Stimulated activated naive CD8-positive, alpha-beta T cell treated with anti-CD3 and anti-CD28 coated beads, Interleukin-15, amount 100 ng/mL, for 72 hours (primary cell): ENCODE data around the gene E4F1.
"Not testable (repeated sequence)": the region's sequence is repeated elsewhere in the genome, so short reads cannot be mapped to it uniquely, and the experiment has no call there.

Experiments used
- ATAC-seq: fragments of 150-1000 bp; cut with Tn5 transposase; 2 replicates; pipeline ENCODE4 v1.10.0; 2021; ENCODE audit warnings: mild to moderate bottlenecking, moderate library complexity
- DNase-seq, 2 donors: peaks; one replicate each; pipeline ENCODE4 v3.0.0; 2021 to 2022
- H3K27ac Mint-ChIP-seq, 2 donors: one replicate each; pipeline ENCODE4 v1.8.0; 2022; ENCODE audit warnings: mild to moderate bottlenecking in 2 of 2, mixed read lengths in 2 of 2, moderate library complexity in 2 of 2
- H3K27me3 Mint-ChIP-seq: one replicate; pipeline ENCODE4 v1.8.0; 2022; ENCODE audit warnings: mixed read lengths
- H3K4me1 Mint-ChIP-seq: one replicate; pipeline ENCODE4 v1.8.0; 2022; ENCODE audit warnings: mild to moderate bottlenecking, mixed read lengths
- H3K4me3 Mint-ChIP-seq, 2 donors: one replicate each; pipeline ENCODE4 v1.8.0; 2022; ENCODE audit warnings: mild to moderate bottlenecking in 2 of 2, mixed read lengths in 2 of 2, moderate library complexity in 1 of 2
- H3K9me3 Mint-ChIP-seq, 2 donors: one replicate each; pipeline ENCODE4 v1.8.0; 2022; ENCODE audit warnings: mixed read lengths in 2 of 2

Gene E4F1

GRCh38 chr16:2197765-2198164 lies 25.6 kb upstream of the E4F1 start:
- no peaks in the 10 kb centered on the region for H3K9me3 Mint-ChIP-seq

GRCh38 chr16:2198283-2198682 lies 25.1 kb upstream of the E4F1 start:
- no peaks in the 10 kb centered on the region for H3K9me3 Mint-ChIP-seq
- ATAC-seq (no peak), DNase-seq (no peak)
- H3K4me3 Mint-ChIP-seq: no peak overlapping the region
- H3K4me1 Mint-ChIP-seq: peaks cover 13% of the 10 kb centered on the region
- H3K27ac Mint-ChIP-seq: no peak overlapping the region
- peaks cover 55% of the 10 kb centered on the region for H3K27me3 Mint-ChIP-seq

More at GRCh38 chr16:2197765-2198164, 25.6 kb upstream of the E4F1 start:
- Mint-ChIP-seq H3K4me1 (peaks cover 13% of the 10 kb centered on the region), H3K4me3 (peak overlapping the region in 1 of 2 donors; percentile 83), H3K27ac (no peak overlapping the region), H3K27me3 (peaks cover 55% of the 10 kb centered on the region)
- no peak for ATAC-seq
- no peak for DNase-seq

- no peak overlapping the region for H3K4me3 Mint-ChIP-seq
- peaks cover 19% of the 10 kb centered on the region for H3K4me1 Mint-ChIP-seq
- ATAC-seq (no peak), DNase-seq (no peak)
- no peak overlapping the region for H3K27ac Mint-ChIP-seq
- H3K9me3 Mint-ChIP-seq: no peaks in the 10 kb centered on the region
- peaks cover 55% of the 10 kb centered on the region for H3K27me3 Mint-ChIP-seq
Measured at GRCh38 chr16:2199095-2199494, 24.3 kb upstream of the E4F1 start.

GRCh38 chr16:2199621-2200139 lies 23.7 kb upstream of the E4F1 start:
- Mint-ChIP-seq H3K27me3 (peaks cover 49% of the 10 kb centered on the region), H3K27ac (no peak overlapping the region)
- DNase-seq: no peak

DNA sequence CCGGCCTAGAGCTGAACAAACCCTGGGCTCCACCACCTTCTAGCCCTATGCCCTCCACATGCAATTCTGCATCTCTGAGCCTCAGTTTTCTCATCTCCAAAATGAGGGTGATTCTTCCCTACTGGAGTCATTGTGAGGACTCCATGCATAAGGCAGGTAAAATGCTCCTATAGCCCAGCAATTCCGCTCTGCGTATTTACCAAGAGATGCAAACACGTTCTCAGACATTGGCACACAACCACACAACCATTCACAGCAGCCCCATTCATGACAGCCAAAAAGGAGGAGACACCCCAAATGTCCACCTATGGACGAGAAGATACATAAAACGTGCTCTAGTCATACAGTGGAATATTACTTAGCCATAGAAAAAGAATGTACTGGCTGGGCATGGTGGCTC lies 23.1 kb upstream of the E4F1 start:
- DNase-seq (no peak), ATAC-seq (no peak)
- H3K27me3 Mint-ChIP-seq: peaks cover 43% of the 10 kb centered on the region
- no peaks in the 10 kb centered on the region for H3K9me3 Mint-ChIP-seq
- peaks cover 18% of the 10 kb centered on the region for H3K4me1 Mint-ChIP-seq
- no peak overlapping the region for H3K4me3 Mint-ChIP-seq
- H3K27ac Mint-ChIP-seq: no peak overlapping the region

More at GRCh38 chr16:2199621-2200139, 23.7 kb upstream of the E4F1 start:
- no peak for ATAC-seq
- H3K9me3 Mint-ChIP-seq: no peaks in the 10 kb centered on the region
- peaks cover 23% of the 10 kb centered on the region for H3K4me1 Mint-ChIP-seq
- H3K4me3 Mint-ChIP-seq: no peak overlapping the region

DNA sequence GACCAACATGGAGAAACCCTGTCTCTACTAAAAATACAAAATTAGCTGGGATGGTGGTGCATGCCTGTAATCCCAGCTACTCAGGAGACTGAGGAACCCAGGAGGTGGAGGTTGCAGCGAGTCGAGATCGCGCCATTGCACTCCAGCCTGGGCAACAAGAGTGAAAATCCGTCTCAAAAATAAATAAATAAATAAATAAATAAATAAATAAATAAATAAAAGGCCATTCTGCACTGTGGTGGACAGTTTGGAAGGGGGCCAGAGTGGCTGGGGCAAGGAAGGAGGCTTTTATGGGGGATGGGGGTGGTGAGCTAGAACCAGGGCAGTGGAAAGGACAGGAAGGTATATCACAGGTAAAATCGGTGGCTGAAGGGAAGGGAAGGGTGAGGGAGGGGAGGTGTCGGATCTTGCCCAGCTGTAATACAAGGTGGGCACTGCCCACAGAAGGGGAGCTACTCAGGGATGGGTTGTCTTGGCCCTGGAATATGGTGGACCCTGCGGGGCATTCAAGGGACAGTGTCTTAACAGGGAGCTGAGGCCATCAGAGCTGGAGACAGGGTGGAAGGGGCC lies 20.2 kb upstream of the E4F1 start:
- H3K9me3 Mint-ChIP-seq, H3K27ac Mint-ChIP-seq, DNase-seq, ATAC-seq: not testable (repeated sequence)
- Mint-ChIP-seq H3K27me3 (peaks cover 21% of the 10 kb centered on the region), H3K4me3 (peak overlapping the region in 1 of 2 donors; percentile 35), H3K4me1 (peaks cover 36% of the 10 kb centered on the region)

GRCh38 chr16:2204416-2205103 lies 18.8 kb upstream of the E4F1 start:
- Mint-ChIP-seq H3K4me1 (peaks cover 41% of the 10 kb centered on the region), H3K4me3 (peak overlapping the region; percentile 73 to 86), H3K27me3 (peaks cover 11% of the 10 kb centered on the region), H3K27ac (peak overlapping the region; percentile 45 to 95), H3K9me3 (no peaks in the 10 kb centered on the region)
- DNase-seq (no peak), ATAC-seq (peak; percentile 3)

DNA sequence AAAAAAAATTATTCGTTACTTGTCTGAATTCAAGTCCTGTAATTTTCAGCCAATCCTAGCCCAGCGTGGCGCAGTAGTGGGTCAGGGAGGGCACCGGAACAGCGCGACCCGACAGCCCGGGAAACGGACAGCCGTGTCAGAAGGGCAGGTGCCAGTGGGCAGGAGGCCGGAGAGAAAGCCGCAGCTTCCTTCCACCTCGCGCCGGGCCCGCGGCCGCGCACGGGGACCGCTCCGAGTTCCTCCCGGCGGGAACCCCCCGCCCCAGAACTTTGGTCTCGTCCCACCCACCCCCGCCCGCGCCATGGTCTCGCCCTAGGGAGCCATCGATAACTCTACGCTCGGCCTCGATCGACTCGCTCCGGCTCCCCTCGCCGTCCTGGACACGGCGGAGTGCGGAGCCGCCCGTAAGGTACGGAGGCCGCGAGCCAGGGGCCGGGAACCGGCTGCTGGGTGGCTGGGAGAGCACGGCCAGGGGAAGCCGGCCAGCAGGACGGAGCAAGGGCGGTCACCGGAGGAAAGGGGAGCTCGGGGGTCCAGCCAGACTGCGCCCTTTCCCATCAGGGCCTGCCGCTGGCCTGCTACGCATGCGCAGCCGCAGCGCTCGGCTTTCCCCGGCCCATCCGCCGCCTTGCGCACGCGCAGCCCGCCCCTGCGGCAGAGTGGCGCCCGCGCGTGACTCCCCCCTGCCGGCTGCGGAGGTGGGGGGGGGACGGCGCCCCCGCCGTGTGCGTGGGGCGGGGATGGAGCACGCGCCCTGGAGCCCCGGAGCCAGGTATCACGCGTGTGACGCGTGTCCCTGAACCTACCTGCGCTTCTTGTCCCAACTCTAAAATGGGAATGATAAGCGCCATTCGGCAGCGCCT lies 18.1 kb upstream of the E4F1 start, which contains the start of gene MLST8:
Gene MLST8, plus strand, starts transcription at position 351 of the 863 bp plus-strand sequence. CDS start 632 bp downstream, outside the sequence.
- DNase-seq (peak; percentile 90 to 93), ATAC-seq (peak; percentile 85)
- H3K27ac Mint-ChIP-seq: peak within 1 kb of the TSS; percentile 95 to 97
- H3K4me1 Mint-ChIP-seq: peaks cover 41% of the 10 kb centered on the region
- peaks cover 4% of the 10 kb centered on the region for H3K27me3 Mint-ChIP-seq
- no peaks in the 10 kb centered on the region for H3K9me3 Mint-ChIP-seq
- H3K4me3 Mint-ChIP-seq: peak within 1 kb of the TSS; percentile 86 to 90

- Mint-ChIP-seq H3K27ac (peak overlapping the region; percentile 89 to 94), H3K9me3 (no peaks in the 10 kb centered on the region), H3K27me3 (no peaks in the 10 kb centered on the region), H3K4me1 (peaks cover 41% of the 10 kb centered on the region), H3K4me3 (peak overlapping the region; percentile 86 to 90)
- ATAC-seq (peak; percentile 35), DNase-seq (no peak)
Measured at GRCh38 chr16:2205967-2206313, 17.5 kb upstream of the E4F1 start.

DNA sequence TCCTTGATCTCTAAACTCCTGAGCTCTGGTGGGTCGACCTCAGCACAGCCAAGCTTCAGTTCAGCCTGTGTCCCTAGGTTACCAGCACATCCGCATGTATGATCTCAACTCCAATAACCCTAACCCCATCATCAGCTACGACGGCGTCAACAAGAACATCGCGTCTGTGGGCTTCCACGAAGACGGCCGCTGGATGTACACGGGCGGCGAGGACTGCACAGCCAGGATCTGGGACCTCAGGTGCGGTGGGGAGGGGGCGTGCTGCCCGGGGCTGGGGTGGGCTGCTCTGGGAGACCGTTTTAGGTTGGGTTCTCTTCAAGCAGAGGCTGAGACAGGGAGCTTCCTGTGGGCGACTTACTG lies 17.0 kb upstream of the E4F1 start:
- DNase-seq (no peak), ATAC-seq (no peak)
- H3K27ac Mint-ChIP-seq: peak overlapping the region; percentile 77 to 85
- H3K4me1 Mint-ChIP-seq: peaks cover 43% of the 10 kb centered on the region
- no peaks in the 10 kb centered on the region for H3K9me3 Mint-ChIP-seq
- no peaks in the 10 kb centered on the region for H3K27me3 Mint-ChIP-seq
- H3K4me3 Mint-ChIP-seq: peak overlapping the region; percentile 86 to 90

GRCh38 chr16:2206780-2207433 lies 16.5 kb upstream of the E4F1 start:
- Mint-ChIP-seq H3K4me1 (peaks cover 48% of the 10 kb centered on the region), H3K27me3 (no peaks in the 10 kb centered on the region), H3K27ac (peak overlapping the region; percentile 77 to 85), H3K4me3 (peak overlapping the region; percentile 86 to 90), H3K9me3 (no peaks in the 10 kb centered on the region)
- no peak for DNase-seq
- ATAC-seq: no peak

DNA sequence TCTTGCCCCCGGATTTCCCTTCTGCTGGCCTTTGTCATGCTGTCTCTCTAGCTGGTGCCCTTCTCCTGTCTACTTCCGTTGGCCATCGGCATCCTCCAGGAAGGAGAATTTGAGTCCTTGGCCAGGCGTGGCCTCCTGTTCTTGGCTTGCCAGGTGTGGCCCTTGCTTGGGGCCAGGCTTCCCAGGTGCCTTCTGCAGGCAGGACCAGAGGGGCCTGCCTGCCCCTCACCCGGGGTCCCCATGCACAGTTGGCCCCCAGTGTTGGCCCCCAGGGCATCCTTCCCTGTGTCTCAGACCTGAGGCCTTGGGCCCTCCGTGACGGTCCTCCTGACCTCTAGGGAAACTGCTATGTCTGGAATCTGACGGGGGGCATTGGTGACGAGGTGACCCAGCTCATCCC lies 15.5 kb upstream of the E4F1 start:
- peak overlapping the region; percentile 77 to 90 for H3K27ac Mint-ChIP-seq
- H3K27me3 Mint-ChIP-seq: no peaks in the 10 kb centered on the region
- H3K9me3 Mint-ChIP-seq: no peaks in the 10 kb centered on the region
- ATAC-seq: no peak
- peak overlapping the region; percentile 86 to 90 for H3K4me3 Mint-ChIP-seq
- H3K4me1 Mint-ChIP-seq: peaks cover 57% of the 10 kb centered on the region
- DNase-seq: no peak

GRCh38 chr16:2208308-2208707 lies 15.1 kb upstream of the E4F1 start:
- H3K27ac Mint-ChIP-seq: peak overlapping the region in 1 of 2 donors; percentile 90
- DNase-seq: no peak
- H3K4me1 Mint-ChIP-seq: peaks cover 61% of the 10 kb centered on the region
- H3K4me3 Mint-ChIP-seq: peak overlapping the region in 1 of 2 donors; percentile 86
- no peaks in the 10 kb centered on the region for H3K9me3 Mint-ChIP-seq
- no peaks in the 10 kb centered on the region for H3K27me3 Mint-ChIP-seq
- no peak for ATAC-seq

DNA sequence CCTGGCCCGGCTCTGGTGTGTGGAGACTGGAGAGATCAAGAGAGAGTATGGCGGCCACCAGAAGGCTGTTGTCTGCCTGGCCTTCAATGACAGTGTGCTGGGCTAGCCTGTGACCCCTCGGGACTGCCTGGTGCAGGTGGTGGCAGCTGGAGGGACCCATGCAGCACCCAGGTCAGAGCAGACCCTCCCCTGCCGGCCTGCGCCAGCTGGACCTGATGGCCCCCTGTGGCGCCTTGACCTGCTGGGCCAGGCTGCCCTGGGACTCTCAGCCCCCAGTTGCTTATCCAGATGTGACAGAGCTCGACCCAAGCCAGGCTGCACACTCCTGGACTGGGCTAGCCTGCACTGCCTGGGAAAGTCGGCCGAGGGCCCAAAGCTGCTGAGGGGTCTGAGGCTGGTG lies 14.6 kb upstream of the E4F1 start:
- H3K4me1 Mint-ChIP-seq: peaks cover 61% of the 10 kb centered on the region
- H3K4me3 Mint-ChIP-seq: no peak overlapping the region
- ATAC-seq: no peak
- no peak for DNase-seq
- H3K9me3 Mint-ChIP-seq: no peaks in the 10 kb centered on the region
- H3K27me3 Mint-ChIP-seq: no peaks in the 10 kb centered on the region
- H3K27ac Mint-ChIP-seq: no peak overlapping the region

- Mint-ChIP-seq H3K27ac (no peak overlapping the region), H3K27me3 (no peaks in the 10 kb centered on the region), H3K4me3 (no peak overlapping the region), H3K4me1 (peaks cover 56% of the 10 kb centered on the region), H3K9me3 (no peaks in the 10 kb centered on the region)
- ATAC-seq (no peak), DNase-seq (no peak)
Measured at GRCh38 chr16:2209258-2210008, 14.0 kb upstream of the E4F1 start.
